ENCODE data around the gene GABPB1. TPM values are rescaled to one million over a fixed set of nuclear protein-coding genes. Genes with fewer than 3 reads are reported as not detected.

Gene GABPB1
- total RNA-seq, 1 donor from 2014 or later = 27.4 TPM

- no peak for DNase-seq
Observed at GRCh38 chr15:50344006-50344464, 11.0 kb downstream of the GABPB1 start.

DNA sequence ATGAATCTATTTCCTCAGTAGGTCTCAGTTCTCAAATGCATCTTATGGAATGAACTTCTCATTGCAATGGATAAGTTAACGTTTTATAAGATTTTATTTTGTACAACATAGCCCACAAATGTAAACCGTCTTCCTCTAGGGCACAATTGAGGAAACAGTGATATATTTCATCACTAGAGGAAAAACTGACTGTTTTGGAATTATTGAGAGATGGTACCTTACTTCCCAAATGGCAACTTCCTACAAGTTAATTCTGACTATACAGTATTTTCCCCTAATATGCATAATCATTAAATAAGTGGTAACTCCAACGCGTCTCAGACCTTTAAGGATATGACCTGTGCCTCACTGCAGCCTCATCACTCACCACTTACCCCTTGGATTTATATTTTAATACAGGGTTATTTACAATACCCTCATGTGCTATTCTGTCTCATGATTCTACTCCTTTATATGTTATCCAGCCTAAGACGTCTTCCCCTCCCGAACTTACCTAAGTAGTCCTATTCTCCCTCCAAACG lies 13.3 kb downstream of the GABPB1 start:
- DNase-seq = no peak

DNA sequence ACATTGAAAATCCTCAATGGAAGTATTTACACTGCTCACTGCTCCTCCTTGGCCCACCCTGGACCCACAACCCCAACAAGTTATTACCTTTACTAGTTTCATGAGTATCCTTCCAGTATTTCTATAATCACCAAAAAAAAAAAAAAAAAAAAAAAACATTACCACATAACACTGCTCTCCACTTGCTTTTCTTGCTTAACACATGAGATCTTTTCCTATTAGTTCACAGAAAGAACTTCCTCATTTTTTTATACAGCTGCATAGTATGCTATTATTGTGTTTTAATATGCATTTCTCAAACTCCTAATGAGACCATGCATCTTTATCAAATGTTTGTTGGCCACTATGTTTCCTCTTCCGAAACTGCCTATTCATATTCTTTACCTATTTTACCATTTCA lies 14.6 kb downstream of the GABPB1 start:
- no peak for DNase-seq

GRCh38 chr15:50339717-50340116 lies 15.3 kb downstream of the GABPB1 start:
- DNase-seq = no peak

DNA sequence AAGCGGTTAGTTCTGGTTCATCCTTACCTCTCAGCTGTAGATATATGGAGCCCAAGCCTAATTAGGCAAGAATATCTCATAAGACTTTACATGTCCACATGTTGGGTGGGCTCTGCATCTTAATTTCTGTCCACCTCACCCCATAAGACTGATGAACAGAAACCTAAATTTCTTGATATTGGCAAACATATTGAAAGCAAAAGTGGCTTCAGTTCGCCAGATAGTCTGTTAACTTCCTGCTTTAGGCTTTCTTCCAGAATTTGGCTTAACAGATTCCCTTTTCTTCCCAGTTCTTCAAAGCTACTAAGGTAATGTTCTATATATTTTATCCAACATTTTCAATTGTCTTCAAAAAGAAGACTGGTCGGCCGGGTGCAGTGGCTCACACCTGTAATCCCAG lies 19.7 kb downstream of the GABPB1 start:
- no peak for DNase-seq

GRCh38 chr15:50333229-50333628 lies 21.8 kb downstream of the GABPB1 start:
- no peak for DNase-seq

DNA sequence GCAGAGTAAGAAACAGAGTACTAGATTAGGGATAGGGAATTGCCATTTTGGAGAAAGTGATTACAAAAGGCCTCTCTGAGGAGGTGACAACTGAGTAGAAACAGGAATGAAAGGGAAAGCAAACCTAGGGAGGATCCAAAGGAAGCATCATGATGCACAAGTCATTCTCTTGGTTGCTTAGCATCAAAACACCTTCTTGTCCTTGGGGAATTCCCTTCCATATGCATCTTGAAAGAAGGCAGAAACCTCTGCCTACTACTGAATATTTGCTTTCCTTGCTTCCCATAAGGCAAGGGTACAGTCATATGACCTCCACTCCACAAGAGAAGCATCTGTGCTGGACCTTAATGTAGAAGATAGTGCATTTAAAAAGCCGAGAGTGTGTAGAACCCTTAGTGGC lies 24.1 kb downstream of the GABPB1 start:
- no peak for DNase-seq

DNA sequence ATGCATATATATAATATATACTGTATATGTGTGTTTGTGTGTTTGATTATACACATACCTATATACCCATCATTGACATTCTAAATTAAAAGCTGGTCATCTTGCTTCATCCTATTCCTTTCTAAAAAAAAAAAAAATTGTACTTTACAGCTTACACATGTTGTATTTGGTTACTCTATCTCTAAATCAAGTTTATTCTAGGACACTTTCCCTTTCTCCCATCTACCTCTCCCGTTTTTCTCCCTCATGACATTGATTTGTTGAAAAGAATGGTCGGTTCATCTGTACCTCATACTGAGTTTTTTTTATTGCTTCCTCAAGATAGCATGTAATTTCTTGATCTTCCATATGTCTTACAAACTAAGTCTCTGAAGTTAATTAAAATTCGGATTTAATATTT lies 26.9 kb downstream of the GABPB1 start:
- no peak for DNase-seq

DNA sequence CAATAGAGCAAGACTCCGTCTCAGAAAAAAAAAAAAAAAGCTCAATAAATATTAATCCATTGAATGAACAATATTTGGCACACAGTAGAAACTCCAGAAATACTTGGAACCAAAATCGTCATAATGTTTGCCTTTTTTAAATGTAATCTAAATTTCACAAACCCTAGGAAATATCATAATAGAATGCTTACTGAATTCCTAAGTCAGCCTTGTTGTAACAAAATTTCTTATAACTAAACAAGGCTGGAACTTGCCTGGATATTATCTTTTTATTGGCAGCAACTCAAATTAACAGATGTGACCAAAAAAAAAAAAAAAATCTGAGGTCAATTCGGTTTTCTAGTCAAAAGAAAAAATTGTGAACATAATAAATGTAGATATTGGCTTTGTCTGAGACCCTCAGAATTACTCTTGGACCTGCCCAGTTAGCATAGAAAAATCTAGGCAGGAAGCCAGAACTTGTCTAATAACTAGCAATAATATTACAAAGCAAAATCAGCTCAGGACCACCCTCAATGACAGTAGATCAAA lies 33.3 kb downstream of the GABPB1 start:
- no peak for DNase-seq

GRCh38 chr15:50320504-50320903 lies 34.5 kb downstream of the GABPB1 start:
- no peak for DNase-seq

DNA sequence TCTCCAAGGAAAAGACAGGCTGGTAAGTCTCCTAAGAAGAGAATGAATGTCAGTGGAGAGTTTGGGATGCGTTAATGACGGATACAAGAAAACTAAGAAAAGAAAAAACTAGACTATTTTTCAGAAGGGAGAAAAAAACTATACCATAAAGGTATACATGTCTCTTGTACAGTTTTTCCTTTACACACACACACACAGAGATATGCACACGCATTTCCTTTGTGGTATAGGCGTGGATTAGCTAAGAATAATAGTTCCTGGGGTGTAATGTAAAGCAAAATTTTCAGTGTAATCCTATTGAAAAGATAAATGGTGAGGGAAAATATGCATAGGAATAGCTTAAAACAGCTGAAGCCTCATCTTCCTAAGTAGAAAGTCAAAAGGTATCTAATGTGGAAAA lies 36.3 kb downstream of the GABPB1 start:
- DNase-seq = no peak

GRCh38 chr15:50315814-50316630 lies 39.0 kb downstream of the GABPB1 start:
- peak; percentile 4 for DNase-seq

- no peak for DNase-seq
Observed at GRCh38 chr15:50312636-50313035, 42.4 kb downstream of the GABPB1 start.

GRCh38 chr15:50307799-50308198 lies 47.2 kb downstream of the GABPB1 start:
- no peak for DNase-seq

DNA sequence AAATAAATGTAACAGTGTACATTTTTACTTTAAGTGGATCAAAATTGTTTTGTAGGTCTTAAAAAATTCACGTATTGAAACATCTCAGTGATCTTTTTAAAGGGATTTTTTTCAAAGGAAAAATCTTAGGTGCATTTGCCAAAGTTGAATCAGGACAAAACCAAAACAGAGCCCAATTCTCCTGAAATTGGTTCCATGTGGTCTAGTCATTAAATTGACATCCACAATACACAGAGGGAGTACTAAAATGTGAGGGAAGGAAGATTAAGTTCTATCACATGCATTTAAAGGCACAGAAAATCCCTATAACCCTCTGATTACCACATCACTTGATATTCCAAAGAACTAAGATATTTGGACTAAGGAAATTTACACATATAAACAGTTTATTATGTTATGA lies 50.2 kb downstream of the GABPB1 start:
- DNase-seq = peak; percentile 25

DNA sequence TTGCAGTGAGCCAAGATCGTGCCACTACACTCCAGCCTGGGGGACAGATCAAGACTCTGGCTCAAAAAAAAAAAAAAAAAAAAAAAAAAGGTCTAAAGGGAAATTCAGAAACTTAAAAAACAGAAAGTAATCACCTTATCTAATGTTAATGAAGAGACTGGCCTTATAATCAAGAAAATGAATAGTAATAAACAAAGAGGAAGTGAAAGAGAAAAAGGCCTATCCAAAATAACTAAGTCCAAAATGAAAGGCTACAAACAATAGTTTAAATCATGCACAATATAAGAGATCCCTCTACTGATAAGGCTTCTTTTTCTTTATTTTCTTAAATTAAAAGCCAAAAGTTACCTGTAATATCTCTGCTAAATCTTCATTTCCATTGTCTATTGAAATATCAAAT lies 52.4 kb downstream of the GABPB1 start:
- no peak for DNase-seq

DNA sequence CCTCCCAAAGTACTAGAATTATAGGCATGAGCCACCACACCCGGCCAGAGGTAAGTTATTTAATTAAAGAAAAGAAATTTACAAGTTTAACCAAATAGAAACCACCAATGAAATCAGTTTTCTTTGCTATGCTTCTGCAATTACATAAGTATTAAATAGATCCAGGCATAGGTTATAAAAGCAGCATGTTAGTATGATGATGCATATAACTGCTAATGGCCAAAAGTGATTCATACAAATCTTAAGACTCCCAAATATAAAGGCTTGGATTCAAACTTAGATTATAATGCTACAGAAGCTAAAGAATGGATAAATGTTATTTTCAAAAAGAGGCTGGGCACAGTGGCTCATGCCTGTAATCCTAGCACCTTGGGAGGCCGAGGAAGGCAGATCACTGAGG lies 56.7 kb downstream of the GABPB1 start:
- no peak for DNase-seq

GRCh38 chr15:50295966-50296365 lies 59.0 kb downstream of the GABPB1 start:
- no peak for DNase-seq

- no peak for DNase-seq
Observed at GRCh38 chr15:50289749-50290148, 65.2 kb downstream of the GABPB1 start.

- DNase-seq = no peak
Observed at GRCh38 chr15:50287324-50288116, 67.5 kb downstream of the GABPB1 start.

DNA sequence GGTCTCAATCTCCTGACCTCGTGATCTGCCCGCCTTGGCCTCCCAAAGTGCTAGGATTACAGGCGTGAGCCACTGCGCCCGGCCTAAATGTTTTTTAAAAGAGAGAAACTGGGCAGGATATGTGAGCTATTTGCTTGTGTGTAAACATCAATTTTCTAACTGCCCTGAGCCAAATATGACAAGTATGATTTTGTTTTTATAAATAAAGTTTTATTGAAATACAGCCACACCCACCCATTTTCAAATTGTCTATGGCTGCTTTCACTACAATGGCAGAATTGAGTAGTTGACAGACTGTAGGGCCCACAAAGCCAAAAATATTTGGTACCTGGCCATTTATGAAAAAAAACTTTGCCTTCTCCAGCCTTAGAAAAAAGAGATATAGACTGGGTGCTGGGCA lies 73.6 kb downstream of the GABPB1 start:
- DNase-seq = no peak

DNA sequence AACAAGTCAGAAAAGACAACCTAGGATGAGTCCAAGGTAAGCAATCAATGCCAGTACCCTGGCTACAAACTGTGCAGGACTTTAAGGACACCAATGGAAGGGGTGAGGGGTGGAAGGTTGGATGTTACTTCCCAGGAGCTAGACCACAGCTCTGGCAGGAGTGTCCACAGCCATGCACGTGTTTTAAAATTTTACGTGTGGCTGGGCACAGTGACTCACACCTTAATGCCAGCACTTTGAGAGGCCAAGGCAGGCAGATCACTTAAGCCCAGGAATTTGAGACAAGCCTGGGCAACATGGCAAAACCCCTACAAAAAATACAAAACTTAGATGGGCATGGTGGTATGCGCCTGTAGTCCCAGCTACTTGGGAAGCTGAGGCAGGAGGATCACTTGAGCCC lies 74.7 kb downstream of the GABPB1 start:
- DNase-seq = no peak

GRCh38 chr15:50278496-50278895 lies 76.5 kb downstream of the GABPB1 start:
- no peak for DNase-seq

Data from skin of body (tissue), 2 donors.